AG04450 (cell line): Measurements from ENCODE around the gene C4orf33. TPM values are rescaled to one million over a fixed set of nuclear protein-coding genes. Genes with fewer than 3 reads are reported as not detected.

Experiments used
- CTCF ChIA-PET: fragments of 300-600, 350-600 bp; formaldehyde crosslinking; extraction: SDS; loops from one replicate; lab custom pipeline; 2022; ENCODE audit warnings: antibody characterized with exemption, inconsistent platforms; lab: Charles Lee
- POLR2A ChIA-PET: fragments of 350-600 bp; formaldehyde crosslinking; extraction: SDS; loops from one replicate; lab custom pipeline; 2021; ENCODE audit warnings: antibody characterized with exemption, inconsistent platforms; lab: Yijun Ruan, JAX
- DNase-seq: peaks from one replicate; pipeline ENCODE4 v3.0.0-alpha.2; 2011; ENCODE audit warnings: low read depth, low spot score
- H3K27ac ChIP-seq: one replicate; pipeline ENCODE4 v1.5.1; 2012; ENCODE audit warnings: low read depth, low read length, control low read depth
- H3K27me3 ChIP-seq: one replicate; pipeline ENCODE4 v1.6.0; 2012; ENCODE audit warnings: low read length; ENCODE audit not compliant: control insufficient read depth, insufficient read depth
- H3K4me3 ChIP-seq: 2 replicates; pipeline ENCODE4 v1.5.1; 2011; ENCODE audit warnings: mild to moderate bottlenecking, low read depth, low read length, control low read depth
- H3K9me3 ChIP-seq: 2 replicates; pipeline ENCODE4 v1.5.1; 2012; ENCODE audit warnings: low read length; ENCODE audit not compliant: control insufficient read depth, insufficient read depth
- polyA plus RNA-seq: library from polyadenylated mRNA; depleted of rRNA; stranded (reverse); fragments of >200 nt; gene quantifications from 2 replicates; pipeline ENCODE4 v1.2.3, GENCODE V29; 2011
- TF ChIP-seq, protein P1 (sequence below): IDR thresholded peaks from 2 replicates; pipeline ENCODE4 v1.5.1; 2011; ENCODE audit warnings: low read depth, low read length, control low read depth, inconsistent platforms

Gene C4orf33
- polyA plus RNA-seq, 1 experiment: 11.9 TPM

DNA sequence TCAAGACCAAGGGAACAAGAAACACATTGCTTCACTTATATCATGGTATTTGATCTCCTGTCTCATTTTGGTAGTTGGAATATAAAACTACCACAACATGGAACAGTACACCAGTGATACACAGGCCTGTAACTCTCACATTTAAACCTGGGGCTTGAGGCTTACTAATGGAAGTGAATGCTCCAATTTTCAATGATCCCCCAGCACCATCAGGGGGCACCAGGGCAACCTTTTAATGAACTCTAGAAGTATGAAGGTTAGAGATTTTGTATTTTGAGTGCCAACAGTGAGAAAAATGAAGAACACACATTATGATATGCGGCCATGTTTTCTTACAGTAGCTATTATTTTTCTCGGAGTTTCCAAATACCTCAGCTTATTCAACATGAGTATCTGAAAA, 50.7 kb downstream of the C4orf33 start:
- no peak overlapping the region for H3K27ac ChIP-seq
- no peaks in the 10 kb centered on the region for H3K9me3 ChIP-seq
- TF ChIP-seq, protein P1, sequence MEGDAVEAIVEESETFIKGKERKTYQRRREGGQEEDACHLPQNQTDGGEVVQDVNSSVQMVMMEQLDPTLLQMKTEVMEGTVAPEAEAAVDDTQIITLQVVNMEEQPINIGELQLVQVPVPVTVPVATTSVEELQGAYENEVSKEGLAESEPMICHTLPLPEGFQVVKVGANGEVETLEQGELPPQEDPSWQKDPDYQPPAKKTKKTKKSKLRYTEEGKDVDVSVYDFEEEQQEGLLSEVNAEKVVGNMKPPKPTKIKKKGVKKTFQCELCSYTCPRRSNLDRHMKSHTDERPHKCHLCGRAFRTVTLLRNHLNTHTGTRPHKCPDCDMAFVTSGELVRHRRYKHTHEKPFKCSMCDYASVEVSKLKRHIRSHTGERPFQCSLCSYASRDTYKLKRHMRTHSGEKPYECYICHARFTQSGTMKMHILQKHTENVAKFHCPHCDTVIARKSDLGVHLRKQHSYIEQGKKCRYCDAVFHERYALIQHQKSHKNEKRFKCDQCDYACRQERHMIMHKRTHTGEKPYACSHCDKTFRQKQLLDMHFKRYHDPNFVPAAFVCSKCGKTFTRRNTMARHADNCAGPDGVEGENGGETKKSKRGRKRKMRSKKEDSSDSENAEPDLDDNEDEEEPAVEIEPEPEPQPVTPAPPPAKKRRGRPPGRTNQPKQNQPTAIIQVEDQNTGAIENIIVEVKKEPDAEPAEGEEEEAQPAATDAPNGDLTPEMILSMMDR: no peak
- POLR2A ChIA-PET: no interaction called here
- H3K4me3 ChIP-seq: no peak overlapping the region
- DNase-seq: no peak
- H3K27me3 ChIP-seq: no peaks in the 10 kb centered on the region
- CTCF ChIA-PET: interaction anchor here (0.5 to 1.3 kb wide), 2 partner anchors 10 to 89 kb away, joined by 3 to 4 read pairs; no protein-coding TSS in a partner anchor

DNA sequence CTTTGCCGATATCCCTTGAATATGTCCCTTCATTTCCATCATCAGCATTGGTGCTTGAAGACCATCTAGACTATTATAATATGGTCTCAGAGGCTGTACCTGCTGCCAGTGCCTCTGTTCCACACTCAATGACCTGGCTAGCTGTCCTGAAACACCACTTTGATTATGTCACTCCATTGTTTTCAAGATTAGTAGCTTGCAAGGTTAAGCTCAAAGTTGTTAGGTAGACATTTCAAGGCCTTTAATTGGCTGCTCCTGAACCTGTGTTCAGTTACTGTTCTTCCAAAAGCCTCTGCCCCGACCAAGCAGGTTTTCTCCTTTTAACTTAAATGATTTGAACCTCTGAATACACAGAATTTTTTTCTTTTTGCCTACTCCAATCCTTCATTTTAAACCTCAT, 52.9 kb downstream of the C4orf33 start:
- H3K4me3 ChIP-seq: no peak overlapping the region
- H3K9me3 ChIP-seq: no peaks in the 10 kb centered on the region
- H3K27me3 ChIP-seq: no peaks in the 10 kb centered on the region
- ChIA-PET POLR2A (no interaction called here), CTCF (no interaction called here)
- DNase-seq: no peak
- H3K27ac ChIP-seq: no peak overlapping the region
- TF ChIP-seq, protein P1: no peak

DNA sequence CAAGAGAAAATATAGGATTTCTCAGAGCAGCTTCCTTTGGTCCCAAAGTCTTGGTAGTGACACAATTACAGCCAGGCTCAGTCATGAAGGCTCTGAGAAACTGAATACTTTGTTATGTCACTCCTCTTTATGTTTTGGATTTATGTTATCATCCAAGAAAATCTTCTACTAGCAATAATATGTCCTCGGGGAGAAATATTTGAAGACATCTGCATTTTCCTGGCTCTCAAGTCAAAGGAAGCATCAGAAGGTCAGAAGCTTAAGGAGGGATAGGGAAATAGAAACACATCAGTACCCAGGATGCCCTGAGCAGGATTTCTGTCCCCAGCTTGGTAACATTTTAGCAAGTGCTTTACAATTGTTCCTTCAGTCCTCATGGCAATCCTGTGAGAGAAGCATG, 54.0 kb downstream of the C4orf33 start:
- ChIA-PET POLR2A (no interaction called here), CTCF (no interaction called here)
- DNase-seq: no peak
- H3K27ac ChIP-seq: no peak overlapping the region
- no peaks in the 10 kb centered on the region for H3K9me3 ChIP-seq
- H3K4me3 ChIP-seq: no peak overlapping the region
- TF ChIP-seq, protein P1: no peak
- no peaks in the 10 kb centered on the region for H3K27me3 ChIP-seq

DNA sequence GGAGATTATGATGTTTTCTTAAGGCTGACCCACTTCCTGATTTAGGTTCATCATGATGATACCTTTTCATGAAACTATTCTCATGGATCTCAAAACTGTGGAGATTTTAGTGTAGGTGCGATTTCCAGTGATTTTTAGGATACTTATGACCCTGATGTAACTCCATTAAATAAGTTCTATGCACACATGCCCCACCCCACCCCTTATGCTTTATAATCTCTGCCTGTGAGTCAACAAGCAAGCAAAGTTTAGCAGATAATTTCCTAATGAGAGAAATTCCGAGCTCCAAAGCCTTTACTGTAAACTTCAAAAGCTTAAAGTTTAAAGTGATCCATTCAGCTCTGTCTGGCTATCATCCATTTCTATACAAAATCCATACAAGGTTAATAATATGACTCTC, 56.4 kb downstream of the C4orf33 start:
- Histone ChIP-seq H3K27ac (no peak overlapping the region), H3K27me3 (no peaks in the 10 kb centered on the region), H3K9me3 (no peaks in the 10 kb centered on the region), H3K4me3 (no peak overlapping the region)
- no peak for DNase-seq
- TF ChIP-seq, protein P1: no peak
- ChIA-PET POLR2A (no interaction called here), CTCF (no interaction called here)

DNA sequence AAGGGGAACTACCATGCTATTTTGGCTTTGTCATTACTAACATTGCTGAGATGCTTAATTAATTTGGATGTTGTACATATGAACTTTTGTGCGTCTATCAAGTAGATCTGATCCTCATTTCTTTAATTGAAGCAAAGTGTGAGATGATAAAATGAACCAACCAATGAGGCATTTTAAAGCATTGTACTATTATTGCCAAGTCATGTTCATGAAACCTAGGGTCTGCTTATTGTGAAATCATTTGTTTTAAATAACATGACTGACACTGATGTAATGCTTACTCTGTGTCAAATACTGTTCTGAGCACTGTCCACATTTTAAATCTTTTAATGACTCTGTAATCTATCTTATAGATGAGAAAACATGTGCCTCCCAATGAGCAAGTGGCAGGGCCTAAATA, 57.7 kb downstream of the C4orf33 start:
- Histone ChIP-seq H3K27ac (no peak overlapping the region), H3K27me3 (no peaks in the 10 kb centered on the region), H3K4me3 (no peak overlapping the region), H3K9me3 (no peaks in the 10 kb centered on the region)
- ChIA-PET POLR2A (no interaction called here), CTCF (no interaction called here)
- no peak for DNase-seq
- TF ChIP-seq, protein P1: no peak
